Dermis blood vessel endothelial cell (primary cell): Measurements from ENCODE around the gene PALLD. TPM values are rescaled to one million over a fixed set of nuclear protein-coding genes. Genes with fewer than 3 reads are reported as not detected.
"Not testable (repeated sequence)": the region's sequence is repeated elsewhere in the genome, so short reads cannot be mapped to it uniquely, and the experiment has no call there.

ENCODE experiments used
- DNase-seq: peaks from one replicate; pipeline ENCODE4 v3.0.0; 2010
- total RNA-seq: library from RNA; depleted of rRNA; stranded (reverse); fragments of >200 nt; gene quantifications from 2 replicates; pipeline ENCODE4 v1.2.3, GENCODE V29; 2014

The PALLD gene
- total RNA-seq, 1 donor from 2014 or later = 15.7 TPM

- DNase-seq = no peak
These were observed 1.4 kb downstream of the PALLD start for GRCh38 chr4:168498251-168498650.

DNA sequence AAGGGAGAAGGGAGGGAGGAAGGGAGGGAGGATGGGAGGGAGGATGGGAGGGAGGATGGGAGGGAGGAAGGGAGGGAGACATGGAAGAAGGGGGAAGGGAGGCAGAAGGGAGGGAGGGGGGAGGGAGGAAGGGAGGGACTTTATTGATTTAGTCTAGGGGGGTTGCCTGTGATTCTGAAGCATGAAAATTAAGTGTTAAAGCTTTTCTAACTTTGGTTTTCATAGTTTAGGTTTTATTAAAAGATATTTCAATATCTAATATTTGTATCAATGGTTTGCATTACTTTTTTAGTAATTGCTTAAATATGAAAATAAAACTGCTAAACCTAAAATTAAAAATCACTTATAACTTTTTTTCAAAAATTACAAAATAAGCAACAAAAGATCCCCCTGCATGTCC is 2.4 kb downstream of the PALLD start:
- no peak for DNase-seq

DNA sequence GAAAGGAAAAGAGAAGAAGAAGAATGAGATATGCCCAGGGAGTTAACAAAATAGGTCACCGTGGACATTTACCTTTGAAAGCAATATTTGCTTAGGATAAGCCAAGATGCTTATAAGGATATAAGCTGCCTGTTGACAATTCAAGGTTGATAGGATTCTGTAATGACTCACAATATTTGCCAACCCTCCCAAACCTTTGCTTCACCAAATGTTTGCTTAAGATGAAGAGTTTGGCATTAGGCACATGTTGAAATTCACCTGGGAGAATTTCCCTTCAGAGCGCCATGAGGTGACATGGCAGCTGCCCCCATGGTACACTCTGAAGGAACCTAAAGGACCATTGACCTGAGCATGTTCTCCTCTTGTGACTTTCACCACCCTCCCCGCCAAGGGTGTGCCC is 4.6 kb downstream of the PALLD start:
- DNase-seq = no peak

- DNase-seq = no peak
These were observed 6.0 kb downstream of the PALLD start for GRCh38 chr4:168502861-168503260.

DNA sequence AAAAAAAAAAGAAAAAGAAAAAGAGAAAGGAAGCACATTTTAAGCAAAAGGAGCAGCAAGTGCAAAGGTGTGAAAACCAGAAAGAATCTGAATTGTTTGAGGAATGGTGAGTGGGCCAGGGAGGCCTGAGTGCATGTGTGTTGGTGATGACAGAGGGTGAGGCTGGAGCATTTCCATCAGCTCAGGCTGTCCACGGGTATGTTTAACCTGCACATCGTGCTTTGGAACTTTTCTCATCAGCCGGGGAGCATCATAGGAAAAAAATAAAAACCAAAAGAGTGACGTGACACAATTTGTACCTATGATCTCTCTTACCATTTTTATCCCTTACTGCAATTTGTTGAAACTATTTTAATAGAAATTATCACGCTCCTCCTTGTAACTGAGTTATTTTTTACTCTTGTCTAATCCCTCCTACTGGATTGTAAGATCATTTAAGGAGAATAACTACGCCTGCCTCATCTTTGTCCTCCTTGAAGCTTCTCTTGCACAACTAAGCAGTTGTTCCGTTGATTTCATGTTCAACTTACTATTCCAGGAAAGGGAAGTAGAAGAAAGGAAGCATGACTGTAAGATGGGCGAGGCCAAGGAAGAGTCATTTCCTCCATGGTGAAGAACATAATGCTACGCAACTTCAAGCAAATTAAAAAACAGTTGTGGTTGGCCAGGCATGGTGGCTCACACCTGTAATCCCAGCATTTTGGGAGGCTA is 7.0 kb downstream of the PALLD start:
- peak; percentile 79 for DNase-seq

- DNase-seq = no peak
These were observed 7.7 kb downstream of the PALLD start for GRCh38 chr4:168504526-168504925.

DNA sequence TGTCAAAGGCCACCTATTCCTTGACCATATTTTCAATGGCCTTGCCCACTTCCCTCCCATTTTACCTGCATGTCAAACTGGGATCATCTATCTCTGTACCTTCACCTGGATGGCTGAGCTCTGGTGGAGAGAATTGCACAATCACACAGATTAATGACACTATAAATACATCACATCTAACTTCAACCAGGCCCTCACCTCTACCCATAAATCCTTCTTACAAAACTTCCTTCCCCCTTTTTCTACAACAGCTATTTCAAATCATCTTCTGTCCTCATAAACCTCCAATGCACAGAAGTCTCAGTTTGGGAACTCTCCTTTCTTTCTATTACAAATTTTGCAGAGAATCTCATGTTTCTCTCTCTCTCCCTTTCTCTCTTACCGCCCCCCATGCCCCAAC is 9.2 kb downstream of the PALLD start:
- DNase-seq = no peak

DNA sequence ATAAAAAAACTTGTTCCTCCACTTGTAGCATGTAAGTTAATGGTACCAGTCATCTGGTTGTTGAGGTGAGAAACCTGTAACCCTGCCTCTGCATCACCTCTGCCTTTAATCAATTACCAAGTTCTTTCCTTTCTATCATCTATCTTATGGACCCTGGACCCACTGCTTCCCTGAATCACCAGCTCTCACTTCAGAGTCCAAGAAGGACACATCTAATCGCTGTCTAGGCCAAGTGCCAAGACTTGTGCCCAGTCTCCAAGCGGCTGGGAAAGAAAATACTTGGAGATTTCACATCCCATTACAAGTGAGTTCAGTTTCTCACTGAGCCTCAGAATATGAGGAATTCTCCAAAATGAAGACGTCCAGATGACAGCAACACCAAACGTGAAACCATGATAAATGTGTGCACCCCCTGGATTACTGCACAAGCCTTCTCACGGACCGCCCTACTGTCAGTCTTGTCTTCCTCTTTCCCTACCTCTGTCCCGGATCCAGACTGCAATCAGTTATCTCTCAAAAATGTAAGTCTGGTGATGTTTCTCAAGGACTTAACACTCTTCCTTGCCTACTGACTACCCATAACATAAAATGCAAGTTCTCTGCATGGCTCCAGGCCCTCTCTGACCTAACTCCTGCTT is 10.4 kb downstream of the PALLD start:
- DNase-seq = no peak

- no peak for DNase-seq
These were observed 11.8 kb downstream of the PALLD start for GRCh38 chr4:168508683-168509082.

- DNase-seq = no peak
These were observed 12.9 kb downstream of the PALLD start for GRCh38 chr4:168509786-168510185.

- DNase-seq = no peak
These were observed 15.1 kb downstream of the PALLD start for GRCh38 chr4:168511780-168512489.

- DNase-seq = not testable (repeated sequence)
These were observed 17.0 kb downstream of the PALLD start for GRCh38 chr4:168513826-168514225.

DNA sequence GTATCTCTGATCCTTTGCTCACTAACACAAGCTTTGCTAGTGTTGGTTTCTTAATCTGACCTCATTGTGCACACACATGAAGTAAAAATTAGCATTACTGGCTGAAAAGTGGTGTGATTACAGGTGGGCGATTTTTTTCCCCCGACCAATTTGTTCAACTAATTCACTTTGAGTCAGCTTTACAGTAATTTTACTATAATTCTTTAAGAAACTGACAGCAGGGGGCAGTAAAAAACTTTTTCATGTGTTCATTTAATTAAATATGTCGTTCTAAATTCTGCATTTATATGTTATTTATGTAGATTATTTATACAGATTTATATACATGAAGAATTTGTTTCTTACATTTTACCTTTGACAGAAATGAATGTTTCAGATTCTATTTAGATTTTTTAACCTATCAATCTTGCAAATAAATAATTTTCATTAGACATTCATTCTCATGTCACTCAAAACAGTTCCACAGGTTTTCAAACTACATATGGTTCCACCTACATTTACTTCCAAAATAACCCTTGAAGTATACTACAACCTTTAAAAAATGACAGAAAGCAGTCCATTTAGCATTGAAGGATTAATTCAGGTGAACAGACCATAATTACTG is 17.5 kb downstream of the PALLD start:
- DNase-seq = peak; percentile 71

DNA sequence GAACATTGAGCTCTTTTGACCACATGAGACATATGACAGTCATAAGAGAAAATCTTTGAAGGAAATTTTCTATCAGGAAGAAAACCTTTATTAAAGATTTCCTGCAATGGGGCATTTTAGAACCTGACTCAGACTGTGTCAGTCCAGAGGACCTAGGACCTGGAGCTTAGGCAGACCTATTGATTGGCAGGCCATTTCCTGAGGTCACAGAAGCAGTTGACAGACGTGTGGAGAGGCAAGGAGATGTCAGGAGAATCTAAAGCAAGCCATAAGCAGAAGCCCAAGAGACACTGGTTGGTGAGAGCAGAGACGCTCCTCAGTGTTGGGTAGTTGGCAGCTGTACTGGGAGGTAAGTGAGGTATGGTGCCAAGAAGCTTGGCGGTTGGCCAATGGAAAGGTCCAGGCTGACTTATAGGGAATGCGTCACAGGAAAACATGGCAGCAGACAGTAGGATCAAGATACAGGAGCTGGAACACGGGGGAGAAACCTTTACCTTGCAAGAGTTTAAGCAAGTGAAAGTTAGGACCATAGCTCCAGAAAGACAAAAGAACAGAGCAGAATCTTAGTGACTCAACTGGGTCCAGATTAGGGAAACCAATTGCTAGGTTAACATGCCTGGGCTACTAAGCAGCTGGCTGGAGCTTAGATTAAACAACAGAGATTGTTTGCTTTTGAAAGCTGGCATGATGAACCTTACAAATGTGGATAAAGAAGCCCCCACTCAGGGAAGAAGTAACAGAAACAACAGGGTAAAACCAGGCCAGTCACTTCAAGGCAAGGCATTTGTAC is 18.6 kb downstream of the PALLD start:
- DNase-seq = peak; percentile 50

- DNase-seq = peak; percentile 32
These were observed 20.0 kb downstream of the PALLD start for GRCh38 chr4:168516841-168517240.

DNA sequence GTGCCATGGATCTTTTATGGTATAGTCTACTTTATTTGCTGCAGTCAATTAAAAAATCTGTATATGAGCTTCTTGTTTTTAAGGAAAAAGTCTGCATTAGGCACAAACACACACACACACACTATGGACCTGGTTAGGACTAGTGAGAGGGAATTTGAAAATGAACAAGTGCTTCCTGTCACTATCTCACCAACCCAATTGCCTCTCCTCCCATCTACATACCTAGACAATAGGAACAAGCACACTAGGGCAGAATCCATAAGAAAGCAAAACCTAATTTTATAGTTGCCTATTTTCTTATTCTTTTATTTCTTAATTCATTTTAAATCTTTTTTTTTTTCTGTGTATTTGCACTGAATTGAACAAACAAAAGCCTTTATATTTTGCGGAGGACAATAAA is 22.7 kb downstream of the PALLD start:
- DNase-seq = no peak

DNA sequence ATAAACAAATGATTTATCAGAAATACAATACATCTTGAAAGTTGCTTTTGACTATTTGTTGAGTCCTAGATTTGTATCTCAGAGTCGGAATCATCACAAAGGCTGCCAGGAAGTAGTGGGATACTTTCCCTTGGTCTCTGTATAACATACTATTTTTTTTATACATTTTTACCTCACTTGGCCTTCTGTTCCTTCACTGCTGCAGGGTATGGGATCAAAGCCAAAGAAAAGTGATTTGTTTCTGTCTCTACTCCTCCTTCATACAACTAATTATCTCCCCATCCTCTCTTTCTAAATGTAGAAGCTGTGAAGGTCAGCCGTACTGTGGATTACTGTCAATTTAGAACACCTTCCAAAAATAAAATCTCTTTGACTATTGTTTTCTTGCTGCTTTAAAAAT is 24.9 kb downstream of the PALLD start:
- DNase-seq = no peak

DNA sequence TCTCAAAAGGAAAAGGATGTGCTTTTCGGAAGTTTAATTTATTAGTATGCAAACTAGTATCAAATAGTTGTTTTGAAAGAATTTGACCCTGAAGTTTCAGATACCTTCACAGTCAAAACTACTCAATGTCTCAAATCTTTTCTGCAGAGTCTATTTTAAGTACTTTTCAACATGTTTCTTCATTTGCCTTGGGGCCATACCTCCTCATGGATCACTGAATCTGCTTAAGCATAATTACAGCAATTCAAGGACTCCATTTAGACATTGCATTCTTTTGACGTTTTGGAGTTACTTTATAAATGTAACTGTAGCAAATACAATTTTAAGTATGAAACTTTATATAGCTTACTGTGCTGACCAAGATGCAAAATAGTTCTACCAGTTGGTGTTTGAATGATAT is 25.5 kb downstream of the PALLD start:
- DNase-seq = no peak

- no peak for DNase-seq
These were observed 26.1 kb downstream of the PALLD start for GRCh38 chr4:168522829-168523489.

GRCh38 chr4:168524006-168524405 is 27.2 kb downstream of the PALLD start:
- DNase-seq = peak; percentile 53

GRCh38 chr4:168524897-168525296 is 28.0 kb downstream of the PALLD start:
- DNase-seq = no peak

DNA sequence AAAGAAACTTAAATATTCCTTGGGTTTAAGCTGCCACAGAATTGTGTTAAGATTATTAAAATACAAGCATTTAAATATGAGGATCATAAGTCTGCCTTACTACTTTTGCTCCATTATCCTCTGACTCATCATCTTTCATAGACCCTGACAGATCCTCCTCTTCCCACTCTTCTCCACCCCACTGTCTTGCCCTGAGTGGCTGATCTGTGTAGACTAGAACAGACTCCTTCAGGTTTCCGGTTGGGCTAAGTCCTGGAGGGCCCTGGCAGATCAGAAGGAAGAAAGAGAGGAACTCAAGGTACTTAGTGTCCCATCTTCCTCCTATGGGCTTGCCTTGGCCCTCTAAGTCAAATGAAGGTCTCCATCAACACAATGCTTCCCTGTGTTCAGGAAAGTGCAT is 30.7 kb downstream of the PALLD start:
- no peak for DNase-seq
